Measurements from ENCODE around the gene CDCA5.
A peak's percentile ranks its signal among the peaks of the same experiment; 100 is the strongest.

CDCA5 gene

DNA sequence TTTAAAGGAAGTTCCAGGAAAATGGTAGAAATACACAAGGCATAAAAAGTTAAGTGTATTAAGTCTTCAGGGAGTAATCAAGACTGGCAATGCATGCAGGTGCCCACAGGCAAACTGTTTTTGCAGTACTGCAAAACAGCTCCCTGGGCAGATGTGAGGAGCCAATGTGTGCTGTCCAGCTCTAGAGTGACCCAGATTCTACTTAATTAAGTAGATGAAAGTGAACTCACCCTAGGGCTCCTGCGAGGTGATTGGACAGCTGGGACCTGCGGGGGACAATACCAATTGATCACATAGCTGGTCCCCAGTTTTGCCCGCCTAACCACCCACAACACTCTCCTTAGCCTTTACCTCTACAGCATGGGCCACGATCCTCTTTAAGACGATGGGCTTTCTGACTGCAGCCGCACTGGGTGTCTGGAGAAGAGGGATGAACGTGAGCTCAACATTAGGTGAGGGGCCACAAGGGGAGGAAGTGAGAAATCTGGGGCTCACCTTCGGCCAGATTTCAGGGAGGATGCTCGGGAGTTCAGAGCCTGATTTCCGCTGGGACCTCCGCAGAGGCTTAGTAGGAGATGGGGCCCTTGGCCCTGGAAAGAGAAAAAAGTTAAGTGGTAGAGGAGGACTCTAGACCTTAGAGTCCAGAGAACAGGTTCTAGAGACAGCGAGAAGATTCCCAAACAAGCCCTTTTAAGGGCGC, 556 bp downstream of the CDCA5 start:
- H3K36me3 Mint-ChIP-seq (ENCODE audit: low read depth): peaks cover 44% of the 10 kb centered on the region
- peak overlapping the region; percentile 99 for H3K4me3 Mint-ChIP-seq
- peaks cover 35% of the 10 kb centered on the region for H3K4me1 Mint-ChIP-seq (ENCODE audit: low read depth)
- DNase-seq (ENCODE audit: low spot score): no peak
- H3K27ac Mint-ChIP-seq: peak overlapping the region; percentile 99
- H3K9me3 Mint-ChIP-seq: no peaks in the 10 kb centered on the region
- peaks cover 4% of the 10 kb centered on the region for H3K27me3 Mint-ChIP-seq (ENCODE audit: low read depth)

DNA sequence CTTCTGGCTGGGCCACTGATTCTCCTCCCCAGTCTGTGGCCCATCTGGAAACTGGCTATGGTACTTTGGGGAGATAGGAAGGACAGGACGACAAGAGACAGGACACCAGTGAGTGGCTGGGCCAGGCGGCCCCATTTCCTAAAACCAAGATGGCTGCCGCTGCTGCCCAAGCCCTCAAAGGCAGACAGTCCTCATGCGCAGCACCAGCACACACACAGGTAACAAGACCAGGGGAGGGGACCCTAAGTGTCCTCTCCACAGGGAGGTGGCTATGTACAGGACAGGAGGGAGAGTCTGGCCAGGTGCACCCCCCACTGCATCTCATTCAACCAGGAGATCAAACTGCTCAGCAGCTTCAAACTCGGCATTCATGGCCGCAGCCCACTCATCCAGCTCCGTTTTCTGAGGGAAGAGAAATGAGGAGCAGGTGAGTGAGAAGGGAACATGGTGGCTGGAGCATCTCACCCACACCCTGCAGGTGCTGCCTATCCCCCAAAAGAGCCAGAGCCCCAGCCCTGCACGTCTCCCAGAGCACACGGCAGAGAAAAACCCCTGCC, 5.0 kb downstream of the CDCA5 start:
- Mint-ChIP-seq H3K36me3 (ENCODE audit: low read depth) (peaks cover 58% of the 10 kb centered on the region), H3K27ac (peak overlapping the region; percentile 83), H3K9me3 (no peaks in the 10 kb centered on the region), H3K4me3 (peak overlapping the region; percentile 47), H3K4me1 (ENCODE audit: low read depth) (peaks cover 28% of the 10 kb centered on the region), H3K27me3 (ENCODE audit: low read depth) (peaks cover 3% of the 10 kb centered on the region)
- no peak for DNase-seq (ENCODE audit: low spot score)

DNA sequence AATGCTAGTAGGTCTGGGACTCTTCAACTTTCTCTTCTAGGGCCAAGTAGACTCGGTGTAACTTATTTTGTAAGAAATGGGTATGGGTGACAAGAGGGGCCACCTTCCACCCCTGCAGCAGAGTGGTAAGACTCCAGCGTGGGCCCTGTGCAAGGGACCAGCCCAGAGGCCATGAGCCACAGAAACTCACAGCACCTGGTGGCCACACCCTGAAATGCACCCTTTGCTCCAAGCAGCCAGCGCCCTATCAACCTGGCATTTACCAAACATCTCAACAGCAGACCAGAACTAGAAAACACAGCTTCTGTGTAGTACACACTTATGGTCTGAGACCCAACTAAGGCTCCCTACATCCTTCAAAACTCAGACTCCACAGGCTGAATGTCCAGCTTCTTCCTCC, 5.7 kb downstream of the CDCA5 start:
- peak overlapping the region; percentile 83 for H3K27ac Mint-ChIP-seq
- no peaks in the 10 kb centered on the region for H3K27me3 Mint-ChIP-seq (ENCODE audit: low read depth)
- no peaks in the 10 kb centered on the region for H3K9me3 Mint-ChIP-seq
- peak overlapping the region; percentile 47 for H3K4me3 Mint-ChIP-seq
- H3K4me1 Mint-ChIP-seq (ENCODE audit: low read depth): peaks cover 28% of the 10 kb centered on the region
- peaks cover 51% of the 10 kb centered on the region for H3K36me3 Mint-ChIP-seq (ENCODE audit: low read depth)
- peak; percentile 47 for DNase-seq (ENCODE audit: low spot score)

DNA sequence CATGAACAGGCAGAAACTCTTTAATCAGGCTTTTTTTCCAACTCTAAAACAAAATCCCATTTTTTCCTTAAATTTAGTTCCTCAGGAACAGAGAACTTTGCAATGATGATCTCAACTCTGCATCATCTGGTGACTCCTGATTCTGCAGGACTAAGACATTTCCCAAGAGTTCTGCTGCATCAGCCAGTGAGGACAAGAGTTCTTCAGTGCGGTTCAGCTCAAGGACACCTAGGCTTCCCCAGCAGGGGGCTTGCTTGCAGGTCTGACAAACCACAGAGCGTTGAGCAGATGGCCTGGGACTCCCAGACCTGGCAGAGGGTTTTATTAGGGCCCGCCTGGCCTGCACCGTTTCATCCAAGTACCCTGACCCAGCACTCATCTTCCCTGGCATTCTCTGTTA, 6.4 kb downstream of the CDCA5 start:
- no peaks in the 10 kb centered on the region for H3K9me3 Mint-ChIP-seq
- H3K27me3 Mint-ChIP-seq (ENCODE audit: low read depth): no peaks in the 10 kb centered on the region
- H3K27ac Mint-ChIP-seq: peak overlapping the region; percentile 10
- DNase-seq (ENCODE audit: low spot score): no peak
- H3K4me1 Mint-ChIP-seq (ENCODE audit: low read depth): peaks cover 22% of the 10 kb centered on the region
- H3K36me3 Mint-ChIP-seq (ENCODE audit: low read depth): peaks cover 45% of the 10 kb centered on the region
- no peak overlapping the region for H3K4me3 Mint-ChIP-seq

DNA sequence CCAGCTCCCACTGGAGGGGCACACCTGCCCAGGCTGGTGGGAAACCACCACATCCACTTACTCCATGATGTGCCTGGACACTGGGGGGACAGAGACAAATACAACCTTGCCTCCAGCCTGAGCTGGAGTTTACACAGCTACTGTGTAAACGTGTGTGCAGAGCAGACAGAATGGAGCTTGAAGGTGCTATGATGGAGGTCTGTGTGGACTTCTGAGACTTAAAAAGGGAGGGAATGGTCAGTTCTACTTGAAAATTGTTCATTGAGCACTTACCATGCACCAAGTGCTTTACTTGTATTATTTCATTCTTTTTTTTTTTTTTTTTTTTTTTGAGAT, 11.2 kb downstream of the CDCA5 start:
- Mint-ChIP-seq H3K4me1 (ENCODE audit: low read depth) (no peaks in the 10 kb centered on the region), H3K27ac (no peak overlapping the region), H3K9me3 (no peaks in the 10 kb centered on the region)

DNA sequence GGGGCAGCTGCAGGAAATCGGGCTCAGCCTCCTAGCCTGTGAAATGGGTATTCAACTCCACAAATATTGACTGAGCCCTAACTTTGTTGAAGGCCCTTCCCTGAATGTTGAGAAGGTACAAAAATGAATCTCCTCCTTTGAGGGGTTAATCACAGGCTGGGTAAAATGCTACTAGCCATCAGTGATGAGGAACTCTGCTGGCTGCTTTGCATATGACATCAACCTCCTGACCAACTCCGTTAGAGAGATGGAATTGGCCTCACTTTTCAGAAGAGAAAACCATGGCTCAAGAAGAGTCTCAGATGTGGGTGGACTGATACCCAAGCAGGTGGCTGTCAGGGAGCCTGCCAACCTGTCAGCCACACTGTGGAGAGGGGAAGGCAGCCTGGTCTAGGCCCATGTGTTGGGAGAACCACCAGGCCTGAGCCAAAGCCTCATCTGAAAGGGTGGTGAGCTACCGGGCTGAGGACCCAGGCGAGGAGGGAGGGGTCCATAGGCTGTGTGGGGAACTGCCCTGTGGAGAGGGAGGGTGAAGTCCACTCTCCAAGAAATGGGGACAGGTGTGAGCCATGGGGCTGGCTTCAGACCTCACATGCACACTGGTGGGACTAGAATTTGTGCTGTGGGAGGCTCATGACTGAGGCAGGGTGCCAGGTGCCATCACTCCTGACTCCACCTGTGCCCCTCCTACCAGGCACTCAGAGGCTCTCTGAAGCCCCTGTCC, 11.8 kb downstream of the CDCA5 start:
- Mint-ChIP-seq H3K27me3 (ENCODE audit: low read depth) (no peaks in the 10 kb centered on the region), H3K4me1 (ENCODE audit: low read depth) (no peaks in the 10 kb centered on the region), H3K9me3 (no peaks in the 10 kb centered on the region), H3K36me3 (ENCODE audit: low read depth) (peaks cover 12% of the 10 kb centered on the region), H3K27ac (no peak overlapping the region), H3K4me3 (no peak overlapping the region)
- no peak for DNase-seq (ENCODE audit: low spot score)

More for the DNA sequence above, 11.2 kb downstream of the CDCA5 start:
- DNase-seq (ENCODE audit: low spot score): no peak
- Mint-ChIP-seq H3K4me3 (no peak overlapping the region), H3K36me3 (ENCODE audit: low read depth) (peaks cover 17% of the 10 kb centered on the region), H3K27me3 (ENCODE audit: low read depth) (no peaks in the 10 kb centered on the region)

DNA sequence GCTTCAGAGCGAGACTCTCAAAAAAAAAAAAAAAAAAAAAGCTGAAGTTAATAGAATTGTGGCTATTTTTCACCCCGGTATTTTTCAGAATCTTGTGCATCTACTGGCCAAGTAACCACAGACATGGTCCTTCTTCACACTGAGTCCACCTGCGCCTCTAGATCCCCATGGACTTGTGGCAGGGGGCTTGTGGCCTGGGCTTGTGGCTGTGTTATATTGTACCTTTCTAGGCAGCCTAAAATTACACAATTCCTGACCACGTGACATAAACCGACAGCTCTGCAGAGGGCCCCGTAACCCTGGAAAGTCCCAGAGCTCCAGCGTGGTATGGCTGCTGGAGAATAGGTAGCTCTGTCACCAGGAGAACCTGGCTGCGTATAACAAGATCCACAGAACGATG, 14.6 kb downstream of the CDCA5 start:
- no peak overlapping the region for H3K4me3 Mint-ChIP-seq
- no peak for DNase-seq (ENCODE audit: low spot score)
- no peaks in the 10 kb centered on the region for H3K9me3 Mint-ChIP-seq
- H3K4me1 Mint-ChIP-seq (ENCODE audit: low read depth): no peaks in the 10 kb centered on the region
- H3K27me3 Mint-ChIP-seq (ENCODE audit: low read depth): no peaks in the 10 kb centered on the region
- no peaks in the 10 kb centered on the region for H3K36me3 Mint-ChIP-seq (ENCODE audit: low read depth)
- no peak overlapping the region for H3K27ac Mint-ChIP-seq

DNA sequence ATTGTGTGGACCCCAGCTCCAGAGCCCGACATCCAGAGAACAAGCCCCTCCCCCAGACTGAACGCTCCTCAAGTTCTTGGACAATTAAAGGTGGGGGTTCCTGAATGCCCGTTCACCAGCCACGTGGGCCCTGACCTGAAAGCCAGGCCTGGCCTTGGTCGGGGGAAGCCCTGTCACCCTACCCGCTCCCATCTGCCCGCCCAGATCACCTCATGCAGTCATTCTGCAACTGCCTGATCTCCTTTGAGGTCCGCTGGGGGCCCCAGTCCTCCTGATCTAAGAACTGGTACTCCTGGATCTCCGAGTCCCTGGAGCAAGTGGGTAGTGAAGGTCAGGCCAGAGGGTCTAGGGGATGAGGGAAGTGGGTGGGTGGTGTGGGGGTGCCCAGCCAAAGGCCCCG, 16.4 kb downstream of the CDCA5 start:
- no peaks in the 10 kb centered on the region for H3K9me3 Mint-ChIP-seq
- H3K36me3 Mint-ChIP-seq (ENCODE audit: low read depth): no peaks in the 10 kb centered on the region
- H3K27me3 Mint-ChIP-seq (ENCODE audit: low read depth): no peaks in the 10 kb centered on the region
- no peak for DNase-seq (ENCODE audit: low spot score)
- no peak overlapping the region for H3K27ac Mint-ChIP-seq
- no peaks in the 10 kb centered on the region for H3K4me1 Mint-ChIP-seq (ENCODE audit: low read depth)
- H3K4me3 Mint-ChIP-seq: no peak overlapping the region

DNA sequence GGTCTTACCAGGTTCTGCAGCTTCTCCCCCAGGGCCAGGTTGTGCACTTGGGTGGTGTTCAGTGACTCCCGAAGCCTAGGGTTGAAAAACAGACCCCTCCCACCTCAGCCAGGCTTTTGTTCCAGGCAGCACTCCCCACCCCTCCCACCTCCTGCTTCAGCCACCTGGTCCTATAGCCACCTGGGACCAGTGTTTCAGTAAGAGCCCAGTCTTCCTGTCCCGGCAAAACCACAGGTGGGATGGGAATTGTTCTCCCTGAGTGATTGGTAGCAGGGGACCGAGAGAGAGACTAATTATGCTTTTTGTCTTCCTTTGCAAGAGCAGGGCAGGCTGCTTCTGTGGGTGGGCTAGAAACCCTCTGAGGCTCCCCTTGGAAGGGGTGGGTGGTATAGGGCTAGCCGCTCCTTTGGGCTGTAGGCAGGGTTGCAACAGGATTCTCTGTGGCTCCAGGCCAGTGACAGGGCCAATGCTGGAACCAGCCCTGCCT, 17.0 kb downstream of the CDCA5 start:
- H3K9me3 Mint-ChIP-seq: no peaks in the 10 kb centered on the region
- no peaks in the 10 kb centered on the region for H3K36me3 Mint-ChIP-seq (ENCODE audit: low read depth)
- H3K4me1 Mint-ChIP-seq (ENCODE audit: low read depth): no peaks in the 10 kb centered on the region
- no peak overlapping the region for H3K27ac Mint-ChIP-seq
- DNase-seq (ENCODE audit: low spot score): no peak
- no peak overlapping the region for H3K4me3 Mint-ChIP-seq
- no peaks in the 10 kb centered on the region for H3K27me3 Mint-ChIP-seq (ENCODE audit: low read depth)

DNA sequence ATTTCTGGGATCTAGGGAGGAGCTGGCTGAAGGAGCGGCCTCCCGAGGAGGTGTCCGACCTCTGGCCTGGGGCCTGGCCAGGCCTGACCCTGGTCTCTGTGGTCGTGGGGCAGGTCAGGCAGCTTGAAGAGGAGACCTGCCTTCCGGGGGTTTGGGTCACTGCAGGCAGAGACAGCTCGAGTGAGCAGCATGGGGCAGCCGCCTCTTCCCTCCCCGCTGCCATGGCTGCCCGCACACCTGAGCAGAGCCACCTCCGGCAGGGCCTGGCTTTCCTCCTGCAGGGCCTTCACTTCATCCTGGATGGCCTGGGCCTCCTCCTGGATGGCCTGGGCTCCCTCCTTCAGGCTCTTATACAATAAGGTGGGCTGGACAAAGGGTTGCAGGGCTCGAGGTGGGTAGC, 17.5 kb downstream of the CDCA5 start:
- no peaks in the 10 kb centered on the region for H3K27me3 Mint-ChIP-seq (ENCODE audit: low read depth)
- no peaks in the 10 kb centered on the region for H3K4me1 Mint-ChIP-seq (ENCODE audit: low read depth)
- no peaks in the 10 kb centered on the region for H3K36me3 Mint-ChIP-seq (ENCODE audit: low read depth)
- no peak overlapping the region for H3K4me3 Mint-ChIP-seq
- H3K27ac Mint-ChIP-seq: no peak overlapping the region
- DNase-seq (ENCODE audit: low spot score): no peak
- no peaks in the 10 kb centered on the region for H3K9me3 Mint-ChIP-seq

DNA sequence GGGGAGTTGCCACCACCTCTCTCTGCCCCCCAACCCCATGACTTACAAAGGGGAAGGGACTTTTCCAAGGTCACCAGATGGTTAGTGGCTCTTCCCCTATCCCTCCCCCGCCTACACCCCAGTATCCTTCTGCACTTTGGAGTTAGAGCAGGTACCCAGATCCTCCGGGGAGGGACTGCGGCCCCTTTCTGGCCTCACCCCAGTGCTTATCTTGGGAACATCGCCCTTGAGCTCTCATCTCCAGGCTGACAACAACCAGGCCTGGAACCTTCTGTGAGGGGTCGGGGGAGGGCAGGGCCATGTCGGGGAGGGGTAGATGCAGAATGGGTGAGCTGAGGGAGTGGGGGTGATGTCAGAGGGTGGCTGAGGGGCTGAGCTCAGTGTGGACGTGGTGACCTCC, 18.0 kb downstream of the CDCA5 start:
- DNase-seq (ENCODE audit: low spot score): no peak
- Mint-ChIP-seq H3K27me3 (ENCODE audit: low read depth) (no peaks in the 10 kb centered on the region), H3K4me1 (ENCODE audit: low read depth) (no peaks in the 10 kb centered on the region), H3K36me3 (ENCODE audit: low read depth) (no peaks in the 10 kb centered on the region), H3K4me3 (no peak overlapping the region), H3K9me3 (no peaks in the 10 kb centered on the region), H3K27ac (no peak overlapping the region)

DNA sequence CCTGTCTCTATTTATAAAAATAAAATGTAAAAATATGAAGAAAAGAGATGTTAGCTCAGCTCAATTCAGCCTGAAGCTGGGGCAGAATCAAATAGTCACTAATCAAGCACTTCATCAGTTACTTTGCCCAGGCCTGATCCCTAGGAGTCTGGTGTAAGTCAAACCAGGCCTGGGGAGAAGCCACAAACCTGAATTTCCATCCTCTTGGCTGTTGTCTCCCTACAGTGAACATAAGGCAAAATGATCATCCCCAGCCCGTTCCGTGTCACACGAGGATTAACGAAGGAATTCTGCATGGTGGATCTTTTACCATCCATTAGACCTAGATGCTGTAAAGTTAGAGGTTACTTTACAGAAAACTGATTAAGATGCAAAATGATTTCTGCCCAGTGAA, 19.0 kb downstream of the CDCA5 start:
- H3K9me3 Mint-ChIP-seq: no peaks in the 10 kb centered on the region
- peaks cover 8% of the 10 kb centered on the region for H3K4me1 Mint-ChIP-seq (ENCODE audit: low read depth)
- DNase-seq (ENCODE audit: low spot score): no peak
- H3K4me3 Mint-ChIP-seq: no peak overlapping the region
- H3K36me3 Mint-ChIP-seq (ENCODE audit: low read depth): no peaks in the 10 kb centered on the region
- no peak overlapping the region for H3K27ac Mint-ChIP-seq
- H3K27me3 Mint-ChIP-seq (ENCODE audit: low read depth): no peaks in the 10 kb centered on the region

DNA sequence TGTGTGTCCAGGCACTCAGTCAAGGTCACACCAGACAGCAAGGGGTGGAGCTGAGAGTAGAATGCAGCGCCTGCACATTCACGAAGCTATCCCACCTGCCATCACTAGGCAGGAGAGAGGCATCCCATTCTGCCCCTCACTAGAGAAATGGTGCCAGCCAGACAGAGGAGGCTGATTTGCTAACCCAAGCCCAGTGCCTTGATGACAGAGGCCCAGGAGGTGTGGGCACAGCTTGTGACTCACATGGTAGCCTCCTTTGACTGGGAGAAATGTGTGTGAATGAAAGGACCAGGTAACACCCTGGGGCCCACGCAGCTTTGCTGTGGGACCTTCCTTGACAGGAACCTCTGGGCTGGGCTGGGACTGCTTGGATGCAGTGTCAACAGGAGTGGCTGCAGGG, 20.3 kb downstream of the CDCA5 start:
- no peaks in the 10 kb centered on the region for H3K27me3 Mint-ChIP-seq (ENCODE audit: low read depth)
- no peak for DNase-seq (ENCODE audit: low spot score)
- H3K36me3 Mint-ChIP-seq (ENCODE audit: low read depth): no peaks in the 10 kb centered on the region
- no peaks in the 10 kb centered on the region for H3K9me3 Mint-ChIP-seq
- H3K27ac Mint-ChIP-seq: no peak overlapping the region
- H3K4me1 Mint-ChIP-seq (ENCODE audit: low read depth): peaks cover 8% of the 10 kb centered on the region
- H3K4me3 Mint-ChIP-seq: no peak overlapping the region

DNA sequence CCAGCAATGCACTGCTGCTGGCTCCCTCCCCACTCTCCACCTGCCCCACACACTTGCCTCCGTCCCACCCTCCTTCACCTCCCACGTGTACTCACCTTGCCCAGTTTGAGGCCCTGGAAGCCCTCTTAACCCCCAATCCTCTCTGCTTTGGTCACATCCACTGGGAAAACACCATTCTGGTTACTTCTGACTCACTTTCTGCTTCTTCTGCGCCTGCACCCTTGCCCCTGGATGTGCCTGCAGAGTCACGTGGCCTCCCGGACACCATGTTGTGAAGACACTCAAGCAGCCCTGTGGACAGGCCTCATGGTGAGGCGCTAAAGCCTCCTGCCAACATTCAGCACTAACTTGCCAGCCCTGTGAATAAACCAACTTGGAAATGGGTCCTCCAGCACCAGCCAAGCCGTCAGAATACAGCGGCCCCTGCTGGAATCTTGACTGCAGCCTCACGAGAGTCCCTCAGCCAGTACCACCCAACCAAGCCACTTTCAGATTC, 22.9 kb downstream of the CDCA5 start:
- no peak overlapping the region for H3K27ac Mint-ChIP-seq
- H3K4me3 Mint-ChIP-seq: no peak overlapping the region
- H3K27me3 Mint-ChIP-seq (ENCODE audit: low read depth): no peaks in the 10 kb centered on the region
- no peaks in the 10 kb centered on the region for H3K36me3 Mint-ChIP-seq (ENCODE audit: low read depth)
- peaks cover 8% of the 10 kb centered on the region for H3K4me1 Mint-ChIP-seq (ENCODE audit: low read depth)
- no peak for DNase-seq (ENCODE audit: low spot score)
- H3K9me3 Mint-ChIP-seq: no peaks in the 10 kb centered on the region

Data from T-helper 2 cell treated with Interferon-gamma antibody and Interleukin-4, amounts not matched to agents 5 μg/mL and 100 μg/mL, for 36 hours (primary cell).